ENCODE data around the gene GYPC.
"Not testable (repeated sequence)": the region's sequence is repeated elsewhere in the genome, so short reads cannot be mapped to it uniquely, and the experiment has no call there.

The GYPC gene

GRCh38 chr2:126643431-126643830 lies 12.5 kb upstream of the GYPC start:
- Histone ChIP-seq H3K36me3 (ENCODE audit: control insufficient read depth, insufficient read depth, low read length) (no peaks in the 10 kb centered on the region), H3K9ac (no peak overlapping the region)
- TF ChIP-seq CTCF (IDR thresholded peaks at IDR 0.05): peak; percentile 46

GRCh38 chr2:126643972-126644371 lies 12.0 kb upstream of the GYPC start:
- no peak for TF ChIP-seq CTCF (IDR thresholded peaks at IDR 0.05)
- Histone ChIP-seq H3K79me2 (no peaks in the 10 kb centered on the region), H3K27ac (no peak overlapping the region), H3K4me3 (ENCODE audit: low read depth, low read length) (no peak overlapping the region), H3K27me3 (ENCODE audit: control insufficient read depth, insufficient read depth, low read length) (no peaks in the 10 kb centered on the region), H2AFZ (no peak overlapping the region), H3K4me2 (ENCODE audit: low read length) (no peak overlapping the region), H3K9me3 (ENCODE audit: control insufficient read depth, low read length) (no peaks in the 10 kb centered on the region), H3K4me1 (no peaks in the 10 kb centered on the region), H3K9ac (no peak overlapping the region), H3K36me3 (ENCODE audit: control insufficient read depth, insufficient read depth, low read length) (no peaks in the 10 kb centered on the region)

More at GRCh38 chr2:126643431-126643830, 12.5 kb upstream of the GYPC start:
- Histone ChIP-seq H3K27ac (no peak overlapping the region), H3K4me1 (no peaks in the 10 kb centered on the region), H3K27me3 (ENCODE audit: control insufficient read depth, insufficient read depth, low read length) (no peaks in the 10 kb centered on the region), H3K4me2 (ENCODE audit: low read length) (no peak overlapping the region), H3K9me3 (ENCODE audit: control insufficient read depth, low read length) (no peaks in the 10 kb centered on the region), H3K4me3 (ENCODE audit: low read depth, low read length) (no peak overlapping the region), H2AFZ (peak overlapping the region; percentile 31), H3K79me2 (no peaks in the 10 kb centered on the region)

DNA sequence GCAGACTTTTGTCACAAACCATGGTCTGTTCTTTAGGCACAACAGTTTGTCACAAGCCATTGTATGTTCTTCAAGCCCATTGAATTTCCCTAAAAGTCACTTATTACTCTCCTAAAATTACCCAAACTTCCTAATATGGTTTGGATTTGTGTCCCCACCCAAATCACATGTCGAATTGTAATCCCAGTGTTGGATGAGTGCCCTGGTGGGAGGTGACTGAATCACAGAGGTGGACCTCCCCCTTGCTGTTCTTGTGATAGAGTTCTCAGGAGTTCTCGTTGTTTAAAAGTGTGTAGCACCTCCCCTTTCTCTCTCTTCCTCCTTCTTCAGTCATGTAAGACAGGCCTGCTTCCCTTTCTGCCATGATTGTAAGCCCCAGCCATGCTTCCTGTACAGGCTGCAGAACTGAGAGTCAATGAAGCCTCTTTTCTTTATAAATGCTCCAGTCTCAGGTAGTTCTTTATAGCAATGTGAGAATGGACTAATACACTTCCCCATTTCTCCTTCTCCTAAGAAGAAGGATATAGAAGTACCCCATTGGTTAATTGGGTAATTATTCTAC lies 11.2 kb upstream of the GYPC start:
- no peak overlapping the region for H3K9ac ChIP-seq
- no peak overlapping the region for H2AFZ ChIP-seq
- no peak overlapping the region for H3K4me2 ChIP-seq (ENCODE audit: low read length)
- no peak overlapping the region for H3K27ac ChIP-seq
- TF ChIP-seq CTCF (IDR thresholded peaks at IDR 0.05): no peak
- no peaks in the 10 kb centered on the region for H3K9me3 ChIP-seq (ENCODE audit: control insufficient read depth, low read length)
- H3K27me3 ChIP-seq (ENCODE audit: control insufficient read depth, insufficient read depth, low read length): no peaks in the 10 kb centered on the region
- no peaks in the 10 kb centered on the region for H3K4me1 ChIP-seq
- no peaks in the 10 kb centered on the region for H3K79me2 ChIP-seq
- H3K36me3 ChIP-seq (ENCODE audit: control insufficient read depth, insufficient read depth, low read length): no peaks in the 10 kb centered on the region
- no peak overlapping the region for H3K4me3 ChIP-seq (ENCODE audit: low read depth, low read length)

GRCh38 chr2:126645211-126645618 lies 10.7 kb upstream of the GYPC start:
- Histone ChIP-seq H3K9me3 (ENCODE audit: control insufficient read depth, low read length) (no peaks in the 10 kb centered on the region), H3K4me3 (ENCODE audit: low read depth, low read length) (no peak overlapping the region), H3K4me2 (ENCODE audit: low read length) (no peak overlapping the region), H3K79me2 (no peaks in the 10 kb centered on the region), H3K27ac (no peak overlapping the region), H3K36me3 (ENCODE audit: control insufficient read depth, insufficient read depth, low read length) (no peaks in the 10 kb centered on the region), H2AFZ (no peak overlapping the region), H3K4me1 (no peaks in the 10 kb centered on the region), H3K27me3 (ENCODE audit: control insufficient read depth, insufficient read depth, low read length) (no peaks in the 10 kb centered on the region), H3K9ac (no peak overlapping the region)
- no peak for TF ChIP-seq CTCF (IDR thresholded peaks at IDR 0.05)

GRCh38 chr2:126646026-126646425 lies 9.9 kb upstream of the GYPC start:
- Histone ChIP-seq H3K9ac (no peak overlapping the region), H3K9me3 (ENCODE audit: control insufficient read depth, low read length) (no peaks in the 10 kb centered on the region), H3K4me1 (no peaks in the 10 kb centered on the region), H3K27ac (no peak overlapping the region), H3K4me2 (ENCODE audit: low read length) (no peak overlapping the region), H3K27me3 (ENCODE audit: control insufficient read depth, insufficient read depth, low read length) (no peaks in the 10 kb centered on the region), H2AFZ (no peak overlapping the region), H3K79me2 (no peaks in the 10 kb centered on the region), H3K36me3 (ENCODE audit: control insufficient read depth, insufficient read depth, low read length) (no peaks in the 10 kb centered on the region), H3K4me3 (ENCODE audit: low read depth, low read length) (no peak overlapping the region)
- no peak for TF ChIP-seq CTCF (IDR thresholded peaks at IDR 0.05)

DNA sequence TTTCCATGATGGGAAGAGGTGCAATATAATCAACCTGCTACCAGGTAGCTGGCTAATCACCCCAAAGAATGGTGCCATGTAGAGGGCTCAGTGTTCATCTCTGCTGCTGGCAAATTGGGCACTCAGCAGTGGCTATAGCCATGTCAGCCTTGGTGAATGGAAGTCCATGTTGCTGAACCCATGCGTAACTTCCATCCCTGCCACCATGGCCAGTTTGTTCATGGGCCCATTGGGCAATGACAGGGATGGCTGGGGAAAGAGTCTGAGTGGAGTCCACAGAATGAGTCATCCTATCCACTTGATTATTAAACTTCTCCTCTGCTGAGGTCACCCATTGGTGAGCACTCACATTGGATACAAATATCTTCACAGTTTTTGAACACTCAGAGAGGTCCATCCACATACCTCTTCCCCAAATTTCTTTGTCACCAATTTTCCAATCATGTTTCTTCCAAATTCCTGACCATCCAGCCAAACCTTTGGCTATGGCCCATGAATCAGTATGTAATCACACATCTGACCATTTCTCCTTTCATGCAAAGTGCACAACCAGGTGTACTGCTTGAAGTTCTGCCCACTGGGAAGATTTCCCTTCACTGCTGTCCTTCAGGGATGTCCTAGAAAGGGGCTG lies 8.1 kb upstream of the GYPC start:
- H3K9me3 ChIP-seq (ENCODE audit: control insufficient read depth, low read length); H3K4me2 ChIP-seq (ENCODE audit: low read length); H3K27ac ChIP-seq: not testable (repeated sequence)

GRCh38 chr2:126648345-126648786 lies 7.6 kb upstream of the GYPC start:
- not testable (repeated sequence) for H3K27me3 ChIP-seq (ENCODE audit: control insufficient read depth, insufficient read depth, low read length); H2AFZ ChIP-seq; H3K9me3 ChIP-seq (ENCODE audit: control insufficient read depth, low read length); H3K9ac ChIP-seq; H3K27ac ChIP-seq; H3K36me3 ChIP-seq (ENCODE audit: control insufficient read depth, insufficient read depth, low read length); H3K4me3 ChIP-seq (ENCODE audit: low read depth, low read length); H3K4me2 ChIP-seq (ENCODE audit: low read length); H3K4me1 ChIP-seq; H3K79me2 ChIP-seq

More for the DNA sequence above, 8.1 kb upstream of the GYPC start:
- not testable (repeated sequence) for H3K79me2 ChIP-seq; H3K4me1 ChIP-seq; H3K27me3 ChIP-seq (ENCODE audit: control insufficient read depth, insufficient read depth, low read length); H3K9ac ChIP-seq; H2AFZ ChIP-seq; H3K36me3 ChIP-seq (ENCODE audit: control insufficient read depth, insufficient read depth, low read length); H3K4me3 ChIP-seq (ENCODE audit: low read depth, low read length)

Measured in parathyroid adenoma (tissue), 2 donors.